ENCODE results near the gene GALM.

DNA sequence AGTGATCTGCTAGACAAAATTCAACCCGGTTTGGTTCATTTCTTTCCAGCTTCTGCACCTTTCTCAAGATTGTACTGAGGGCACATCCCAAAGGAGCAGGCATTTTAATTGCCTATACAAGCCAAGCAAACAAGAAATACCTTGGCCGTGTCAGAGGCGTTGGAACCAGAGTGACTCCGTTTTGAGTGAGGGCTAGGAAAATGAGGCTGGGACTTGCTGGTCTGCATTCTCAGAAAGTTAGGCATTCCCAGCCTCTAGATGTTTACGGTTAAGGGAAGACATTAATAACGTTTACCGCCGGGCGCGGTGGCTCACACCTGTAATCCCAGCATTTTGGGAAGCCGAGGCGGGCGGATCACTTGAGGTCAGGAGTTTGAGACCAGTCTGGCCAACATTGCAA lies 110.6 kb downstream of the GALM start:
- TF ChIP-seq, protein P1, sequence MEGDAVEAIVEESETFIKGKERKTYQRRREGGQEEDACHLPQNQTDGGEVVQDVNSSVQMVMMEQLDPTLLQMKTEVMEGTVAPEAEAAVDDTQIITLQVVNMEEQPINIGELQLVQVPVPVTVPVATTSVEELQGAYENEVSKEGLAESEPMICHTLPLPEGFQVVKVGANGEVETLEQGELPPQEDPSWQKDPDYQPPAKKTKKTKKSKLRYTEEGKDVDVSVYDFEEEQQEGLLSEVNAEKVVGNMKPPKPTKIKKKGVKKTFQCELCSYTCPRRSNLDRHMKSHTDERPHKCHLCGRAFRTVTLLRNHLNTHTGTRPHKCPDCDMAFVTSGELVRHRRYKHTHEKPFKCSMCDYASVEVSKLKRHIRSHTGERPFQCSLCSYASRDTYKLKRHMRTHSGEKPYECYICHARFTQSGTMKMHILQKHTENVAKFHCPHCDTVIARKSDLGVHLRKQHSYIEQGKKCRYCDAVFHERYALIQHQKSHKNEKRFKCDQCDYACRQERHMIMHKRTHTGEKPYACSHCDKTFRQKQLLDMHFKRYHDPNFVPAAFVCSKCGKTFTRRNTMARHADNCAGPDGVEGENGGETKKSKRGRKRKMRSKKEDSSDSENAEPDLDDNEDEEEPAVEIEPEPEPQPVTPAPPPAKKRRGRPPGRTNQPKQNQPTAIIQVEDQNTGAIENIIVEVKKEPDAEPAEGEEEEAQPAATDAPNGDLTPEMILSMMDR (conservative IDR thresholded peaks at IDR 0.05 in 1 of 2, IDR thresholded peaks at IDR 0.05 in 1 of 2; ENCODE audit: low read depth in 1 of 2, low read length in 2 of 2) = no peak
- no peak for TF ChIP-seq EZH2 (IDR thresholded peaks at IDR 0.05; ENCODE audit: low read length, missing control alignments)
